Mucosa of stomach (tissue), 1 donor: ENCODE measurements around the gene RNF166.
"Not testable (repeated sequence)": the region's sequence is repeated elsewhere in the genome, so short reads cannot be mapped to it uniquely, and the experiment has no call there.

Source experiments
- H3K27me3 ChIP-seq: one replicate; pipeline ENCODE4 v1.7.0; 2013; ENCODE audit warnings: mild to moderate bottlenecking, low read length; ENCODE audit not compliant: control insufficient read depth, insufficient read depth
- H3K36me3 ChIP-seq: one replicate; pipeline ENCODE4 v1.7.0; 2013; ENCODE audit warnings: low read length; ENCODE audit not compliant: control insufficient read depth, insufficient read depth
- H3K4me1 ChIP-seq: one replicate; pipeline ENCODE4 v1.7.0; 2013; ENCODE audit warnings: mild to moderate bottlenecking, low read length; ENCODE audit not compliant: control insufficient read depth, insufficient read depth
- H3K4me3 ChIP-seq: one replicate; pipeline ENCODE4 v1.7.0; 2013; ENCODE audit warnings: low read length
- H3K9ac ChIP-seq: one replicate; pipeline ENCODE4 v1.7.0; 2013; ENCODE audit warnings: mild to moderate bottlenecking, low read length, moderate library complexity
- H3K9me3 ChIP-seq: one replicate; pipeline ENCODE4 v1.7.0; 2013; ENCODE audit warnings: mild to moderate bottlenecking, low read length, moderate library complexity; ENCODE audit not compliant: control insufficient read depth
- donor health status: Pancreatic carcinoma.

Gene RNF166

GRCh38 chr16:88680554-88681083 lies 25.6 kb downstream of the RNF166 start:
- Histone ChIP-seq H3K36me3 (no peaks in the 10 kb centered on the region), H3K27me3 (peaks cover 61% of the 10 kb centered on the region), H3K9ac (no peak overlapping the region), H3K4me1 (peaks cover 2% of the 10 kb centered on the region), H3K9me3 (no peaks in the 10 kb centered on the region), H3K4me3 (no peak overlapping the region)

DNA sequence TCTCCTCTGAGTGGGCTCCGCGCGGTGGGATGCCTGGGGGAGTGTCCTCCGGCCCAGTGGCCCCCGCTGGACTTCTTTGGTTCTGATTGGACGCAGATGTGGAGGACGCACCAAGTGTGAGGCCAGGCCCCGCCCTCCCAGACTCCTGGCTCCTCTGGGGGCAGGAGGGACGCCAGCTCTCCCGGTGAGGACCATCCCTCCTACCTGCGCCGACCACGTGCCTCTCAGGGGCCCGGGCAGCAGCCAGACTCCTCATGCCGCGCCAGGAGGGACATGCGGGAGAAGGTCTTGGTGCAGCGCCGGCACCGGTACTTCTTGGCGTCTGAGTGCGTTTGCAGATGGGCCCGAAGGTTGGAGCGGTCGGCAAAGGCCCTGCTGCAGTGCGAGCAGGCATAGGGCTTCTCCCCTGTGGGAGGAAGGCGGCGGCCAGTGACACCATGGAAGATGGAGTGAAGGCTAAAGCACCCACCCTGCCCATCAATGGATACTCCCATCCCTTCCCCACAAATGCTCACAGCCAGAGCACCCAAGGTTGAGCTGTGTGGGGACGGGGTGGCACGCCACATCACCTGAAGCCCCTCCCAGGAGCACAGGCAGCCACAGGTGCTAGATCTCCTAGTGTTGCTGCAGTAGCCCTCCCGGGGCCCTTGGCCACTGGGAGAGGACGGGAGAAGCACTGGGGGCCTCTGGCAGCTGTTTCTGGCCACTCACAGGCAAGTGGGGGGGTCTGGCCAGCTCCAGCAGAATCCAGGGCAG lies 27.8 kb downstream of the RNF166 start:
- H3K4me1 ChIP-seq = no peaks in the 10 kb centered on the region

DNA sequence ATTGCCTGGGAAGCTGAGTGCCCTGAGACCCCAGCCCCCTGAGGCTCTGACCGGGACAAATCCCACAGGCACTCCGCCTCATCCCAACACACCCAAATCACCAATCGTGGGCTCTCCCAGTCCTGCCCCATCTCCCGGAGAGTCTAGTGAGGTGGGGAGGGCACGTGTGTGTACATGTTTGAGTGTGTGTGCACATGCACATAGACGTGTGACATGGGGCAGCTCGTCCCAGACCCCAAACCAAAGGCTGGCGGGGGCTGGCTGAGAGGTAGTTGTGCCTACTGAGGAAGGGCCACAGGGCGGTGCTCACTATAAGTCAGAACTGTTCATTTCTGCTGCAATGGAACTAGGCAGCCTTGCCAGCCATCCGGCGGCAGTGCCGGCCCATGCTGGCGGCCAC lies 28.5 kb downstream of the RNF166 start:
- Histone ChIP-seq H3K9me3 (no peaks in the 10 kb centered on the region), H3K36me3 (no peaks in the 10 kb centered on the region), H3K9ac (no peak overlapping the region), H3K4me3 (no peak overlapping the region), H3K27me3 (peaks cover 40% of the 10 kb centered on the region), H3K4me1 (no peaks in the 10 kb centered on the region)

More for the DNA sequence above, 27.8 kb downstream of the RNF166 start:
- H3K36me3 ChIP-seq = no peaks in the 10 kb centered on the region
- H3K9ac ChIP-seq = no peak overlapping the region
- H3K4me3 ChIP-seq = no peak overlapping the region
- H3K9me3 ChIP-seq = no peaks in the 10 kb centered on the region
- peaks cover 40% of the 10 kb centered on the region for H3K27me3 ChIP-seq

DNA sequence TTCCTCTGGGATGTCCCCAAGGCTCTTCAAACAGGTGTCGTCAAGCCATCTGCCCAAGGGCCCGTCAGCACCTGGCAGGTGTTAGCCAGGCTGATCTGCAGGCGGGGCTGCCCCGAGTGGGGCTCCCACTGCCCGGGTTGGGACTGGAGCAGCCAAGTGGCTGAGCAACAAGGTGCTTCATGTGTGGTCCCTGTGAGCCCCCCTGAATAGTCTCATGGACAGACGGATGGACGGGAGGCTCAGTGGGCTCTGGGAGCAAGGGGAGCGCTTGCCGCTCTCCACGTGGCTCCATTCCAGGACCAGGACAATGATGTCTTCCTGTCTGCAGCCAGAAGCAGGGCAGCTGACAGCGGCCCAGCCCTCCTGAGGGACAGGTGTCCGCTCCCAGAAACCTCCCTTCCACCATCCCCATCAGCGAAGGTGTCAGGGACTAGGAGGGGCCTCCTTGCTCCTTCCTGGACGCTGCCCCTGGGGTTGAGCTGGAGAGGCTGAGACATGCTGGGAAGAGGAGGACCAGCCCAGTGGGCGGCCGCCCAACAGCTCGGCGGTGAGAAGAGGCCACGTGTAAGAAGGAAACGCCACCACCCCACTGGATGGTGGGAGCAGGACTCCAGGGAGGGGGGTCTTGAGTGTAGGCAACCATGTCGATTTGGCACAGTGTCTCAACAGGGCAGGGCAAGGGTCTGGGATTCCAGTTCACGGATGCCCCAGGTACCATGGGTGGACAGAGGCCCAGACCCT lies 29.5 kb downstream of the RNF166 start:
- no peaks in the 10 kb centered on the region for H3K36me3 ChIP-seq
- no peaks in the 10 kb centered on the region for H3K4me1 ChIP-seq
- H3K27me3 ChIP-seq = peaks cover 33% of the 10 kb centered on the region
- no peaks in the 10 kb centered on the region for H3K9me3 ChIP-seq
- H3K4me3 ChIP-seq = no peak overlapping the region
- H3K9ac ChIP-seq = no peak overlapping the region

DNA sequence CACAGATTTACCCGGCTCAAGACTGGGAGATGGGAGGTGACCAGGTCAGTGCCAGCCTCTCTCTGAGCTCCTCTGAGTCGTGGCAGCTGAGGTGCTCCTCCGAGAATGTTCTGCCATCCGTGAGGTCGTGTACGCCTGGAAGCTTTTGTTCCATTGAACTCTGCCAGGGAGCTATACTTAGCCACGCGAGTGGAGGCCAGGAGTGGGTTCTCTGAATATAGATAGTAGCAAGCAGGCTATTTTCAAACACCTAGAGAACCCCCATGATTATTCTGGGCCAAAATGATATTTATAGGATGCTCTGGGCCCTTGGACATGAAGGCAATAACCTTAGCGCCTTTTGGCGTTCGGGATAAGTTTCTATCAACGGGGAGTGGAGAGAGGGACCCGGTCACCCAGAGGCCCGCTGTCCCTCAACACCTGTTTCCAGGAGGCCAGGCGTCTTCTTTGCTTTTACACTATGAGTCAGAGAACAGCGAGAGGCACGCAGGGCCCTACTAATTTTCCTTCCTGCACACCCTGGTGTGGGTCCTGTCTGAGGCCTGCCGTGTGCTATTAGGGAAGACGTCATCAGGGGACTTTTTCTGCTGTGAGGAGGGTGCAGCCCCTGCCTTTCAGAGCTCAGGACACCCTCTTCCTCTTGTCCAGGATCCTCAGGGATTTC lies 32.4 kb downstream of the RNF166 start:
- Histone ChIP-seq H3K4me1 (no peaks in the 10 kb centered on the region), H3K9ac (no peak overlapping the region), H3K9me3 (no peaks in the 10 kb centered on the region), H3K36me3 (no peaks in the 10 kb centered on the region), H3K4me3 (no peak overlapping the region), H3K27me3 (peaks cover 22% of the 10 kb centered on the region)

DNA sequence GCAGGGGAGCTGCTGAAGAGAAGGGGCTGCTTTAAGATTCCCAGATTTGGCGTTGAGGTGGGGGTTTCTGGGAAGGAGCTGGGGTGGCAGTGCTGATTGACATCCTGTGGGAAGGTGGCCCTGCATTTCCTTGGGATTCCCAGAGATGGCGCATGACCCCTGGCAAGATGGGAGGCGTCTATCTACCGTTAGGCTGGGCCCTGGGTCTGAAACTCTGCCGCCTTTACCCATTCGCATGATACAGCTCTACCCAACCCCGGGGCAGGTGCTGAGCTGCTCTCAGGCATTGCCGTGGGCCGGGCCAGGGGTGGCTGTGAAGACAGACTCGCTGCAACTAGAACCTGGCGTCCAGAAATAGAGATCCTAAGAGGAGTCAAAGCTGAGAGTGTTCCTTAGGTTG lies 33.4 kb downstream of the RNF166 start:
- Histone ChIP-seq H3K4me1 (no peaks in the 10 kb centered on the region), H3K36me3 (no peaks in the 10 kb centered on the region), H3K9me3 (no peaks in the 10 kb centered on the region), H3K9ac (no peak overlapping the region), H3K27me3 (peaks cover 11% of the 10 kb centered on the region), H3K4me3 (no peak overlapping the region)

DNA sequence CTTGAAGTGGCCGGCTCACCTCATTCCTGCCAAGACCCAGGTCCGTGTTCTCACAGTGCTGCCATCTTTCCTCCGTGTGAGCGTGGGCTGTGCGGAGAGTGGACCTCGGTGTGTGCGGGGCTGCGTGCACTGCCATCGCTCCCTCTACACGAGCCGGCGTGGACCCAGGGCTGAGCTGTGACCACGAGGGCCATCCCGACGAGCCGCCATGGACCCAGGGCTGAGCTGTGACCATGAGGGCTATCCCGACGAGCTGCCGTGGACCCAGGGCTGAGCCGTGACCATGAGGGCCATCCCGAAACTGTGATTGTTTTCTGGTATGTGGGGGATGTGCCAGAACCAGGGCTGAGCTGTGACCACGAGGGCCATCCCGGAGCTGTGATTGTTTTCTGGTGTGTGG lies 34.4 kb downstream of the RNF166 start:
- H3K9me3 ChIP-seq = no peaks in the 10 kb centered on the region
- no peaks in the 10 kb centered on the region for H3K36me3 ChIP-seq
- no peaks in the 10 kb centered on the region for H3K4me1 ChIP-seq
- H3K27me3 ChIP-seq = peaks cover 2% of the 10 kb centered on the region
- H3K4me3 ChIP-seq = no peak overlapping the region
- no peak overlapping the region for H3K9ac ChIP-seq

DNA sequence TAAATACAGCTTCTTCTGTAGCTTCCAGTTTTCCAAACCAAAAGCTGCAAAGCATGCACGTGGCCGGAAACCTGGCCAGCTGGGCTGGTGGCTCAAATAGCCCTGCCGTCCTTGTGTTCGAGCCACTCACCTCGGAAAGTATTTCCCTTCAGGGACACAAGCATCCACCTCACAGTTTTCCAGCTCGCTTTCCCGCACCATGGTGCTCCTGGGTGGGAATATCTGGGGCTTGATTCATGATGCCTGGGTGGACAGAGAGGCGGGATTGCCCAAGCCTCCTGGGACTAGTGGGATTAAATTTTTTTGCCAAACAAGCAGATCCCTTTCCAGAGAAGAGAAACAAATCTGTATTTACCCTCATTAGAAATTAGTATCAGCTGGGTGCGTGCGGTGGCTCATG lies 36.2 kb downstream of the RNF166 start:
- Histone ChIP-seq H3K4me3 (no peak overlapping the region), H3K4me1 (no peaks in the 10 kb centered on the region), H3K9me3 (no peaks in the 10 kb centered on the region), H3K36me3 (no peaks in the 10 kb centered on the region), H3K9ac (no peak overlapping the region), H3K27me3 (no peaks in the 10 kb centered on the region)

- H3K4me1 ChIP-seq, H3K9me3 ChIP-seq, H3K4me3 ChIP-seq, H3K9ac ChIP-seq, H3K36me3 ChIP-seq, H3K27me3 ChIP-seq: not testable (repeated sequence)
These were observed 36.7 kb downstream of the RNF166 start for GRCh38 chr16:88669493-88669892.

GRCh38 chr16:88667461-88667860 lies 38.7 kb downstream of the RNF166 start:
- Histone ChIP-seq H3K4me3 (no peak overlapping the region), H3K36me3 (no peaks in the 10 kb centered on the region), H3K9ac (no peak overlapping the region), H3K9me3 (no peaks in the 10 kb centered on the region), H3K4me1 (peaks cover 4% of the 10 kb centered on the region), H3K27me3 (no peaks in the 10 kb centered on the region)

- Histone ChIP-seq H3K36me3 (no peaks in the 10 kb centered on the region), H3K9ac (no peak overlapping the region), H3K27me3 (no peaks in the 10 kb centered on the region), H3K4me3 (no peak overlapping the region), H3K9me3 (no peaks in the 10 kb centered on the region), H3K4me1 (peaks cover 8% of the 10 kb centered on the region)
These were observed 40.6 kb downstream of the RNF166 start for GRCh38 chr16:88665570-88665969.

DNA sequence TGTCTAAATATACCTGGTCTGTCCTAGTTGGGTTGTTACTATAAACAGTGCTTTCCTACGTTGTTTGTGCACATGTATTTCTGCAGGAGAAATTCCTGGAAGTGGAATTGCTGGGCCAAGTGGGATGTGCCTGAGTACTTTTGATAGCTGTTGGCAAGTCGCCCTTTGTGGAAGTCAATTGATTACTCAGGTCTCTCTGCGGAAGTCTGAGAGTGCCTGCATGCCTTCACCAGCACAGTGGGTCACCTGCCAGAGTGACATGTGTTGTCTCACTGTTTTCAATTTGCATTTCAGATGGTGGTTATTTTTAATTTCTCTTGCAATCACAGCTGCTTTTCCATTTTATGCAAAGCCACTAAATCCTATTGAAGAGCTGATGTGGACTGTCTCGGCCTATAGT lies 41.1 kb downstream of the RNF166 start:
- no peaks in the 10 kb centered on the region for H3K27me3 ChIP-seq
- no peak overlapping the region for H3K4me3 ChIP-seq
- no peaks in the 10 kb centered on the region for H3K9me3 ChIP-seq
- no peaks in the 10 kb centered on the region for H3K36me3 ChIP-seq
- H3K4me1 ChIP-seq = peaks cover 8% of the 10 kb centered on the region
- H3K9ac ChIP-seq = no peak overlapping the region
